Keratinocyte (primary cell): ENCODE data around the gene LRCOL1.

Experiments used
- CTCF ChIP-seq, 3 experiments: IDR thresholded peaks in 1 of 3; conservative IDR thresholded peaks in 1 of 3; optimal IDR thresholded peaks in 1 of 3; 2 replicates in 2 of 3; 3 replicates in 1 of 3; pipeline versions ENCODE3 to v1.5.1; 2011; ENCODE audit warnings: low read length in 3 of 3, mild to moderate bottlenecking in 3 of 3, moderate library complexity in 2 of 3, control low read depth in 1 of 3, inconsistent platforms in 1 of 3; ENCODE audit not compliant: insufficient read depth in 2 of 3; ENCODE audit errors: extremely low read depth in 1 of 3
- EZH2 ChIP-seq: IDR thresholded peaks from one replicate; pipeline ENCODE4 v1.6.1; 2012; ENCODE audit warnings: inconsistent platforms, mild to moderate bottlenecking, low read length, moderate library complexity

- TF ChIP-seq CTCF (optimal IDR thresholded peaks at IDR 0.05 in 1 of 3, IDR thresholded peaks at IDR 0.05 in 1 of 3, conservative IDR thresholded peaks at IDR 0.05 in 1 of 3; ENCODE audit: extremely low read depth in 1 of 3, insufficient read depth in 2 of 3, low read length in 3 of 3), result no peak
- no peak for TF ChIP-seq EZH2
Observed at GRCh38 chr12:132658149-132658894, 47.9 kb upstream of the LRCOL1 start.
